ENCODE measurements around the gene BLOC1S5. TPM values are rescaled to one million over a fixed set of nuclear protein-coding genes. Genes with fewer than 3 reads are reported as not detected.

BLOC1S5 gene
- total RNA-seq, 1 experiment from 2014 or later: 15.0 TPM

- Histone ChIP-seq H3K36me3 (ENCODE audit: control insufficient read depth, insufficient read depth, low read length) (no peaks in the 10 kb centered on the region), H3K4me1 (peaks cover 19% of the 10 kb centered on the region), H3K9me3 (no peaks in the 10 kb centered on the region), H3K4me3 (ENCODE audit: low read depth, low read length) (no peak overlapping the region), H3K27me3 (replicated peaks; ENCODE audit: control insufficient read depth, insufficient read depth, low read length) (no peaks in the 10 kb centered on the region)
- no TSS peak for BruUV-seq (replicated peaks)
- Mint-ChIP-seq H3K27me3 (ENCODE audit: insufficient read depth, unreplicated experiment) (no peaks in the 10 kb centered on the region), H3K4me3 (ENCODE audit: unreplicated experiment) (no peak overlapping the region), H3K36me3 (ENCODE audit: insufficient read depth, unreplicated experiment) (peaks cover 4% of the 10 kb centered on the region), H3K9me3 (ENCODE audit: unreplicated experiment) (no peaks in the 10 kb centered on the region), H3K4me1 (ENCODE audit: low read depth, unreplicated experiment) (peaks cover 14% of the 10 kb centered on the region), H3K27ac (ENCODE audit: unreplicated experiment) (no peak overlapping the region)
- no peak for DNase-seq
- intact Hi-C loops (cut with micrococcal nuclease; ENCODE audit: unreplicated experiment): no loop called here
- POLR2A ChIA-PET: no interaction called here
- CTCF ChIA-PET: no interaction called here
- TF ChIP-seq, protein P1, sequence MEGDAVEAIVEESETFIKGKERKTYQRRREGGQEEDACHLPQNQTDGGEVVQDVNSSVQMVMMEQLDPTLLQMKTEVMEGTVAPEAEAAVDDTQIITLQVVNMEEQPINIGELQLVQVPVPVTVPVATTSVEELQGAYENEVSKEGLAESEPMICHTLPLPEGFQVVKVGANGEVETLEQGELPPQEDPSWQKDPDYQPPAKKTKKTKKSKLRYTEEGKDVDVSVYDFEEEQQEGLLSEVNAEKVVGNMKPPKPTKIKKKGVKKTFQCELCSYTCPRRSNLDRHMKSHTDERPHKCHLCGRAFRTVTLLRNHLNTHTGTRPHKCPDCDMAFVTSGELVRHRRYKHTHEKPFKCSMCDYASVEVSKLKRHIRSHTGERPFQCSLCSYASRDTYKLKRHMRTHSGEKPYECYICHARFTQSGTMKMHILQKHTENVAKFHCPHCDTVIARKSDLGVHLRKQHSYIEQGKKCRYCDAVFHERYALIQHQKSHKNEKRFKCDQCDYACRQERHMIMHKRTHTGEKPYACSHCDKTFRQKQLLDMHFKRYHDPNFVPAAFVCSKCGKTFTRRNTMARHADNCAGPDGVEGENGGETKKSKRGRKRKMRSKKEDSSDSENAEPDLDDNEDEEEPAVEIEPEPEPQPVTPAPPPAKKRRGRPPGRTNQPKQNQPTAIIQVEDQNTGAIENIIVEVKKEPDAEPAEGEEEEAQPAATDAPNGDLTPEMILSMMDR (IDR thresholded peaks at IDR 0.05; ENCODE audit: insufficient read depth in 1 of 2, low read depth in 1 of 2, low read length in 1 of 2, severe bottlenecking in 1 of 2, unreplicated experiment in 1 of 2): no peak
These were observed 5.0 kb upstream of the BLOC1S5 start for GRCh38 chr6:8069151-8069550.

DNA sequence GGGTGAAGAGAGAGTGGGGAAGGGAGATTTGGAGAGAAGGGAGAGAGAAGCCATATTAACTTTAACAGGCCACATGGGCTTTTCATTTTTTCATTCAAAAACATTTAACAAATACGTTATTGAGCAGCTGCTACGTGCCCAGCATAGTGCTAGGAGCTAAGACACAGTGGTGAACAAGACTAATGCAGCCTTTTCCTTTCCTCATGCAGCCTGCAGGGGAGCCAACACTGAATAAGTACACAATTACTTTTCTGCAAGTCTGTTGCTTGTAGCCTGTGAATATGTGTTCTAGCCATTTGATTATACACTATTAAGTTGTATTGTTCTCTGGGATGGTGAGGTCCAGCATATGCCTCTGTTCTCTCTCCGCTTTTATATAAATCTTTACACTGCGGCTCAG is 1.9 kb upstream of the BLOC1S5 start:
- H3K36me3 ChIP-seq (ENCODE audit: control insufficient read depth, insufficient read depth, low read length): no peaks in the 10 kb centered on the region
- H3K27me3 ChIP-seq (replicated peaks; ENCODE audit: control insufficient read depth, insufficient read depth, low read length): no peaks in the 10 kb centered on the region
- Mint-ChIP-seq H3K4me3 (ENCODE audit: unreplicated experiment) (no peak overlapping the region), H3K9me3 (ENCODE audit: unreplicated experiment) (no peaks in the 10 kb centered on the region), H3K27ac (ENCODE audit: unreplicated experiment) (peak overlapping the region; percentile 96), H3K27me3 (ENCODE audit: insufficient read depth, unreplicated experiment) (no peaks in the 10 kb centered on the region), H3K36me3 (ENCODE audit: insufficient read depth, unreplicated experiment) (peaks cover 12% of the 10 kb centered on the region), H3K4me1 (ENCODE audit: low read depth, unreplicated experiment) (peaks cover 14% of the 10 kb centered on the region)
- no peaks in the 10 kb centered on the region for H3K9me3 ChIP-seq
- ChIA-PET CTCF (interaction anchor here (0.5 to 0.6 kb wide), 2 partner anchors 175 to 917 kb away, joined by 3 to 5 read pairs; no protein-coding TSS in a partner anchor), POLR2A (no interaction called here)
- BruUV-seq (replicated peaks): no TSS peak
- DNase-seq: no peak
- TF ChIP-seq, protein P1 (IDR thresholded peaks at IDR 0.05; ENCODE audit: insufficient read depth in 1 of 2, low read depth in 1 of 2, low read length in 1 of 2, severe bottlenecking in 1 of 2, unreplicated experiment in 1 of 2): no peak
- intact Hi-C loops (cut with micrococcal nuclease; ENCODE audit: unreplicated experiment): no loop called here
- no peak overlapping the region for H3K4me3 ChIP-seq (ENCODE audit: low read depth, low read length)
- peaks cover 19% of the 10 kb centered on the region for H3K4me1 ChIP-seq

- Histone ChIP-seq H3K27me3 (replicated peaks; ENCODE audit: control insufficient read depth, insufficient read depth, low read length) (no peaks in the 10 kb centered on the region), H3K9me3 (no peaks in the 10 kb centered on the region), H3K4me3 (ENCODE audit: low read depth, low read length) (no peak overlapping the region), H3K36me3 (ENCODE audit: control insufficient read depth, insufficient read depth, low read length) (no peaks in the 10 kb centered on the region), H3K4me1 (peaks cover 19% of the 10 kb centered on the region)
- Mint-ChIP-seq H3K27ac (ENCODE audit: unreplicated experiment) (peak overlapping the region; percentile 96), H3K4me1 (ENCODE audit: low read depth, unreplicated experiment) (peaks cover 14% of the 10 kb centered on the region), H3K27me3 (ENCODE audit: insufficient read depth, unreplicated experiment) (no peaks in the 10 kb centered on the region), H3K9me3 (ENCODE audit: unreplicated experiment) (no peaks in the 10 kb centered on the region), H3K36me3 (ENCODE audit: insufficient read depth, unreplicated experiment) (peaks cover 12% of the 10 kb centered on the region), H3K4me3 (ENCODE audit: unreplicated experiment) (peak overlapping the region; percentile 97)
- DNase-seq: no peak
- POLR2A ChIA-PET: no interaction called here
- intact Hi-C loops (cut with micrococcal nuclease; ENCODE audit: unreplicated experiment): loop anchor here (2.0 kb wide), 1 partner anchor 155 kb away; the partner anchor contains the start of gene TXNDC5
- TF ChIP-seq, protein P1 (IDR thresholded peaks at IDR 0.05; ENCODE audit: insufficient read depth in 1 of 2, low read depth in 1 of 2, low read length in 1 of 2, severe bottlenecking in 1 of 2, unreplicated experiment in 1 of 2): no peak
- CTCF ChIA-PET: interaction anchor here (0.5 to 0.9 kb wide), 2 partner anchors 16 to 918 kb away, joined by 3 read pairs; no protein-coding TSS in a partner anchor
- BruUV-seq (replicated peaks): no TSS peak
These were observed 1.3 kb upstream of the BLOC1S5 start for GRCh38 chr6:8065519-8065911.
